IPS-18a (cell line): Measurements from ENCODE around the gene SIRT3.

Experiments
- H3K27ac ChIP-seq: one replicate; pipeline ENCODE4 v1.5.1; 2013; ENCODE audit warnings: low read length
- H3K27me3 ChIP-seq: one replicate; pipeline ENCODE4 v1.6.1; 2013; ENCODE audit warnings: mild to moderate bottlenecking, low read length; ENCODE audit not compliant: control insufficient read depth, insufficient read depth
- H3K36me3 ChIP-seq: one replicate; pipeline ENCODE4 v1.6.1; 2013; ENCODE audit warnings: low read depth, low read length; ENCODE audit not compliant: control insufficient read depth
- H3K4me1 ChIP-seq: one replicate; pipeline ENCODE4 v1.6.1; 2013; ENCODE audit warnings: low read depth, low read length; ENCODE audit not compliant: control insufficient read depth
- H3K4me3 ChIP-seq: one replicate; pipeline ENCODE4 v1.5.1; 2013; ENCODE audit warnings: low read length
- H3K9ac ChIP-seq: one replicate; pipeline ENCODE4 v1.6.1; 2013; ENCODE audit warnings: mild to moderate bottlenecking, low read length, moderate library complexity
- H3K9me3 ChIP-seq: one replicate; pipeline ENCODE4 v1.6.1; 2013; ENCODE audit warnings: low read depth, low read length; ENCODE audit not compliant: control insufficient read depth

The SIRT3 gene

DNA sequence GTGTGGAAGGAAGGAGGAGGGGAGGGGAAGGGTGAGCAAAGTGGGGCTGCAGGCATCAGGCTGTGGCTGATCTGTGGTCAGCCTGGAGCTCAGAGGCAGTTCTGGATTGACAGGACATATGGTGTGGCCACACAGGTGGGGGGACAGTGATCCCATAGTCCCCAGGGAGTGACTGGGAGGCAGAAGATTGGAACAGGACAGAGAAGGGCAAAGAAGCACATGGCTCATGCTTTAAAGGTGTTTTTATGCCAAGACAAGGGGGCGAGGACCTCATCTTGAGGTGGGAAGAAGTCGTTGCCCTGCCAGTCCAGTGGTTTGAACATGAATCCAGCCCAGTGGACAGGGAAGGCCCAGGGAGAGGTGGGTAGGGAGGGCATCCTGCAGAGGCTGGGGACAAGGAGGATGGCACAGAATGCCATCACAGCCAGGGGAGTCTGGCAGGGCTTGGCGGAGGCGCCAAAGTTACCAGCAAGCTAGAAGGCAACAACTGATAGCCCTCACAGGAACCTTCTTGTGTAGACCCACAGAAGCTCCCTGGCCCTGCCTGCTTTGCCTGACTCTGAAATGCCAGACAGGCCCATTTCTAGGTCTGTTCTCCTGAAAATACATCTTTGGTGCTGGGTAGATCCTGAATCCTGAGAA is 32.1 kb downstream of the SIRT3 start:
- Histone ChIP-seq H3K27ac (no peak overlapping the region), H3K36me3 (peaks cover 5% of the 10 kb centered on the region), H3K9ac (no peak overlapping the region), H3K9me3 (no peaks in the 10 kb centered on the region), H3K4me3 (no peak overlapping the region), H3K4me1 (no peaks in the 10 kb centered on the region), H3K27me3 (no peaks in the 10 kb centered on the region)

DNA sequence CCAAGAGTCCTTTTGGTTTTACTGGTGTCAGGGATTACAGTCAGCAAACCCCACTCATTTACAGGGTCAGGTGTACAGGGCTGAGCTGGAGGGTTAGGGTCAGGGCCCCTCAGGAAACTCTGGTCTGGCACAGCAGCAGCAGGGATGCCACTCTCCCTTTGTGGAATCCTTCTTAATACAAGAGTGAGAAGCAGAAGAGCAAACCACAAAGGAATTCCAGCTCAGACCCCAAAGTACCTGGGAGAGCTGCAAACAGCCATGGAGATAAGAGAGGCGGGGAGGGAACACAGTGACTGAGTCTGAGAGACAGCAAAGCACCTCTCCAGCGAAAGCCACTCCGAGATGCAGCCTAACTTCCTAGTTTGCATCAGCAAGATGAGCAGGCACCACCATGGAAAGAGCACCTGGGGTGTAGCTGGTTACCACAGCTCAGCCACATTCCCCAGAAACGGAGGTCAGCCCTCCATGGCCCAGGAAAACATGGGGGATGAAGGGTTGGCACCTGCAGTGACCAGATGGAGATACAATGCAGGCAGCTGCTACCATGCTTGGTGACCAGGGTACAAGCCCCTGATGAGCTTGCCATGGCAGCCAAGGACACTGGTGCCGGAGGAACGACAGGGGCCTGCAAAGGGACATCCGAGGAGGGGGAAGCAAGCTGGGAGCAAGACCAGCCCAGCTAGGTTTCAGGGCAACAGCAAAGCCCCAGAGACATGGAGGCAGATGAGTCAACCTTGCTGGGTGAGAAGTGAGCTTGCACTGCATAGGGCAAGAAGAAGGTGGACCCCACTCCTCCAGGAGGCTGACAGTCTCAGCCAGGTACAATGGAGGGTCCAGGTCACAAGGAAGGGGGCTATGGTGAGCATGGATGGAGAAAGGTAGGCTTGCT is 32.8 kb downstream of the SIRT3 start:
- H3K36me3 ChIP-seq = peaks cover 5% of the 10 kb centered on the region
- H3K27ac ChIP-seq = no peak overlapping the region

DNA sequence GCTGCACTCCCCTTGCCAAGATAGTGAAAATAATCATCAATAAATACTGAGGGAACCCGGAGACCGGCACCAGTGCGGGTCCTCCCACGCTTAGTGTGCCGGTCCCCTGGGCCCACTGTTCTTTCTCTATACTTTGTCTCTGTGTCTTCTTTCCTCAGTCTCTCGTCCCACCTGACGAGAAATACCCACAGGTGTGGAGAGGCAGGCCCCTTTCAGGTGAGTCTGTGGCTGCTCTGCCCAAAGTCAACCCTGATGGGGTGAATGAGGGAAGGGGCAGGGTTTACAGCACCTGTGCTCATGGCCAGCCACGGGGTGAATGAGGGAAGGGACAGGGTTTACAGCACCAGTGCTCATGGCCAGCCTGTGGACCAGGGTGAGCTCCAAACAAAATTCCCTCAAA is 33.7 kb downstream of the SIRT3 start:
- no peaks in the 10 kb centered on the region for H3K4me1 ChIP-seq
- H3K4me3 ChIP-seq = no peak overlapping the region
- no peak overlapping the region for H3K27ac ChIP-seq

More for the DNA sequence above, 32.8 kb downstream of the SIRT3 start:
- Histone ChIP-seq H3K4me1 (no peaks in the 10 kb centered on the region), H3K27me3 (no peaks in the 10 kb centered on the region), H3K9me3 (no peaks in the 10 kb centered on the region), H3K4me3 (no peak overlapping the region), H3K9ac (no peak overlapping the region)

DNA sequence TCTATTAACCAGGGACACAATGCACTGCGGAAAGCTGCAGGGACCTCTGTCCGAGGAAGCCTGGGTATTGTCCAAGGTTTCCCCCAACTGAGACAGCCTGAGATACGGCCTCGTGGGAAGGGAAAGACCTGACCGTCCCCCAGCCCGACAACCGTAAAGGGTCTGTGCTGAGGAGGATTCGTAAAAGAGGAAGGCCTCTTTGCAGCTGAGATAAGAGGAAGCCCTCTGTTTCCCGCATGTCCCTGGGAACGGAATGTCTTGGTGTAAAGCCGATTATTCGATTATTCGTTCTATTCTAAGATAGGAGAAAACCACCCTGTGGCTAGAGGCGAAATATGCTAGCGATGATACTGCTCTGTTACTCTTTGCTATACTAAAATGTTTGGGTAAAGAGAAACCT is 34.2 kb downstream of the SIRT3 start:
- Histone ChIP-seq H3K9me3 (no peaks in the 10 kb centered on the region), H3K27ac (no peak overlapping the region), H3K4me1 (no peaks in the 10 kb centered on the region), H3K27me3 (no peaks in the 10 kb centered on the region), H3K4me3 (no peak overlapping the region), H3K9ac (no peak overlapping the region), H3K36me3 (peaks cover 5% of the 10 kb centered on the region)

More for the DNA sequence above, 33.7 kb downstream of the SIRT3 start:
- H3K9me3 ChIP-seq = no peaks in the 10 kb centered on the region
- no peaks in the 10 kb centered on the region for H3K27me3 ChIP-seq
- no peak overlapping the region for H3K9ac ChIP-seq
- H3K36me3 ChIP-seq = peaks cover 5% of the 10 kb centered on the region

DNA sequence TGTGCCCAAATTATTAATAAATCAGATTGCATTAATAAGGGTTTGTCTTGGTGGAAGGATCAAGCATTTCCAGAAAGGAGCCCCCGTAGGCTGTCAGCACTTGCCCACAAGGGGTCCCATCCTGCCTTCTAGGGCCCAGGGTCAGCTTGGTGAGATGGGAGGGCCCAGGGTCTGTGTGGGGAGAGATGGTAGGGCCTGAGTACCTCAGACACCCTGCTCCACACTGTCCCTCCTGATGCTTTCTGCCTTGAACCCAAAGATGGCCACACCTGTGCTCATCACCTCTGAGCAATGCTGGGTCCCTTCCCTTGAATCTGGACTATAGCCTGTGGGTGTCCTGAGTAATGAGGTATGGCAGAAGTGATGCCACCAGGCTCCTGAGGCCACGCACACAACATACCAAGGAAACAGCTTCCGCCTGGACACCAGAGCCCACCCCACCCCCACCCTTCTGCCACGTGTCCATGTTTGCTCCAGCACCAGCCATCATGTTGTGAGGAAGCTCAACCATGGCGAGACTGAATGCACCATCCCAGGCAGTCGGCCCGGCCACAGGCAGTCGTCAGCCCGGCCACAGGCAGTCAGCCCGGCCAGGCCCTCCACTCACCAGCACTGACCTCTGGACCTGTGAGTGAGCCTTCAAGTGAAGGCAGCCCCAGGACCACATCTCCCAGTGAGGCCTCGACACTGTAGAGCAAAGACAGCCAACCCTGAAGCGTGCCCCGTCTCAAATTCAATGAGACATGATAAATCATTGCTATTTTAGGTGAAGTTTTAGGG is 35.7 kb downstream of the SIRT3 start:
- no peaks in the 10 kb centered on the region for H3K27me3 ChIP-seq
- no peak overlapping the region for H3K9ac ChIP-seq
- no peak overlapping the region for H3K4me3 ChIP-seq
- no peak overlapping the region for H3K27ac ChIP-seq
- no peaks in the 10 kb centered on the region for H3K4me1 ChIP-seq
- H3K9me3 ChIP-seq = no peaks in the 10 kb centered on the region
- H3K36me3 ChIP-seq = peaks cover 5% of the 10 kb centered on the region

DNA sequence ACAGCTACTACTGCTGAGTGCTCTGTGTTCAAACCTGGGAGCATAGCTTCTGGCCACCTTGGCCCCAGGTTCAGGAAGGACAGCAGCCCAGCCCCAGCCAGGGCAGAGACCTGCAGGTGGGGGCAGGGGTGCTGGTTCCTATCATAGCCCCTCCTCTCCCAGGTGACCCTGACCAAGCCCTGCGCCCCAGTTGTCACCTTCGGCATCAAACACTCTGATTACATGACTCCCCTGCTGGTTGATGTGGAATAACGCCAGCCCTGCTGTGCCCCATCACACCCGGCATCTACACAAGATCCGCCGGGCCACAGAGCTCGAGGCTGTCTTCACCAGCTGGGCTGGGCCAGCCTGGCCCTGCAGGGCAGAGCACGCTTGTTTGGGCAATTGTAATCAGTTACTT is 36.4 kb downstream of the SIRT3 start:
- Histone ChIP-seq H3K9me3 (no peaks in the 10 kb centered on the region), H3K4me3 (no peak overlapping the region), H3K9ac (no peak overlapping the region), H3K27me3 (no peaks in the 10 kb centered on the region), H3K27ac (no peak overlapping the region), H3K4me1 (no peaks in the 10 kb centered on the region), H3K36me3 (peaks cover 5% of the 10 kb centered on the region)

DNA sequence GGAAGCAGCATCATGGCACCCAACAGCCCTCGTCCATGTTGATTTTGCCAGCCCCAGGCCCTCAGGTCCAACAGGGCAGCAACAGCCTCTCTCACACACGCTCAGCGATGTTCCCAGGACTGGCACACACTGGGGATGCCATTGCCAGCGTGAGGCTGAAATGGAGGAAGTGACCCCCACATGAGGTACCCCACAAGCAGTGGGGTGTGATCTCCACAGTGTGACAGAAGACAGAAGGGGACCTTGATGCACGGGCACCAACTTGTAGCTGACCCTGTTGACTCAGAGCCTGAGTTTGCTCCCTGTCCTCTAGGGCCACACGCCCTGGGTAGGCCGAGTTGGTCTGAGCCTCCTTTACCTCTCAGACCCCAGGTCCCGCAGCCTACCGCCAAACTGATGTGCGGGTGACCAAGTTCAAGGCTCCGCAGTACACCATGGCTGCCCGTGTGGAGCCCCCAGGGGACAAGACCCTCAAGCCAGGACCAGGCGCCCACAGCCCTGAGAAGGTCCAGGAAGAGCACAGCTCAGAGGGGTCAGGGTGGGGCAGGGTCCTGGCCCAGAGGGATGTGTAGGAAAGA is 37.0 kb downstream of the SIRT3 start:
- H3K9ac ChIP-seq = no peak overlapping the region
- H3K27ac ChIP-seq = no peak overlapping the region
- no peak overlapping the region for H3K4me3 ChIP-seq
- no peaks in the 10 kb centered on the region for H3K4me1 ChIP-seq
- H3K27me3 ChIP-seq = no peaks in the 10 kb centered on the region
- H3K9me3 ChIP-seq = no peaks in the 10 kb centered on the region
- no peaks in the 10 kb centered on the region for H3K36me3 ChIP-seq

DNA sequence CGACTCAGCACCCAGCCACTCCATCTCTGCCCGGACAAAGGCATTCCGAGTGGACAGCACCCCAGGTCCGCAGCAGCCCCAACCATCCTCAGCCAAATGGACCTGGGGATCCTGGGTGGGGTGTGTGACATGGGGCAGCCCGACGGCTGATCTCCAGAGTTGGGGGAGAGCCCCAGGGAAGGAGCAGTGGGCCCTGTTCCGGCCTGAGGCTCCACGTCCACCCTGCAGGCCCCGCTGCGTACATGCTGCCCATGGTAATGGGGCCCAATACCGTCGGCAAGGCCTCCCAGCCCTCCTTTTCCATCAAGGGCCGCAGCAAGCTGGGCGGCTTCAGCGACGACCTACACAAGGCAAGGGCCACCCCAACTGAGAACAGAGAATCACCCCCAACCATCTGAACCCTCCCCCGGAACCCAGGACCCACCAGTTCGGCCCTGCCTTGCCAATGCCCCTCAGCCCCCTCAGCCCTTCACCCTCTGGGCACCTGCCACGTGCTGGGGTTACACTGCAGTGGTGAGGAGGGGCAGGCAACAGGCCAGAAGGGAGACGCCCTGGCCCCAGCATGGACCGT is 37.8 kb downstream of the SIRT3 start:
- H3K27me3 ChIP-seq = no peaks in the 10 kb centered on the region
- no peak overlapping the region for H3K4me3 ChIP-seq
- H3K27ac ChIP-seq = no peak overlapping the region
- H3K9me3 ChIP-seq = no peaks in the 10 kb centered on the region
- no peaks in the 10 kb centered on the region for H3K4me1 ChIP-seq
- H3K9ac ChIP-seq = no peak overlapping the region
- no peaks in the 10 kb centered on the region for H3K36me3 ChIP-seq

DNA sequence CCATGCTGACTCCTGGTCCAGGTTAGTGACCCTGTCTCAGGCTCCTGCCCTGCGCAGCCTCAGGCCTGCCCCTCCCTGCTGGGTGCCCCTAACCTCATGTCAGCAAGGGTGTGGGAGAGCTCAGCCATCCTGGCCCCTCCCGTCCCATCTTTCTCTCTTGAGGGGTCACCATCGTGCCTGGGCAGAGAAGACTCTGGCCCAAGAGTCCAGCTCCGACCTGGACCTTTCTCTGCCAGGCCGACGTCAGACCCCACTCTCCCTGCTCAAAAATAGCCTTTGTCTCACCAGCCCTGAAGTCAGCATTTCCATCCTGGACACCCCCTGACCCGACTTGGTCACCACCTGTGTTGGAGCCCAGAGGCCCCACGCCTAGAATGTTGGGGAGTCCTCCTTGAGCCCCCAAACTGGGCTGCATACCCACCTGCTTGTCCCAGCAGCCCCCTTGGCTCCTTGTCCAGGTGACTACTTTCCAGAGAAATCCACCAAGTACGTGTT is 38.4 kb downstream of the SIRT3 start:
- no peaks in the 10 kb centered on the region for H3K36me3 ChIP-seq
- H3K9me3 ChIP-seq = no peaks in the 10 kb centered on the region
- H3K27ac ChIP-seq = no peak overlapping the region
- no peak overlapping the region for H3K4me3 ChIP-seq
- H3K4me1 ChIP-seq = no peaks in the 10 kb centered on the region
- H3K9ac ChIP-seq = no peak overlapping the region
- H3K27me3 ChIP-seq = no peaks in the 10 kb centered on the region

DNA sequence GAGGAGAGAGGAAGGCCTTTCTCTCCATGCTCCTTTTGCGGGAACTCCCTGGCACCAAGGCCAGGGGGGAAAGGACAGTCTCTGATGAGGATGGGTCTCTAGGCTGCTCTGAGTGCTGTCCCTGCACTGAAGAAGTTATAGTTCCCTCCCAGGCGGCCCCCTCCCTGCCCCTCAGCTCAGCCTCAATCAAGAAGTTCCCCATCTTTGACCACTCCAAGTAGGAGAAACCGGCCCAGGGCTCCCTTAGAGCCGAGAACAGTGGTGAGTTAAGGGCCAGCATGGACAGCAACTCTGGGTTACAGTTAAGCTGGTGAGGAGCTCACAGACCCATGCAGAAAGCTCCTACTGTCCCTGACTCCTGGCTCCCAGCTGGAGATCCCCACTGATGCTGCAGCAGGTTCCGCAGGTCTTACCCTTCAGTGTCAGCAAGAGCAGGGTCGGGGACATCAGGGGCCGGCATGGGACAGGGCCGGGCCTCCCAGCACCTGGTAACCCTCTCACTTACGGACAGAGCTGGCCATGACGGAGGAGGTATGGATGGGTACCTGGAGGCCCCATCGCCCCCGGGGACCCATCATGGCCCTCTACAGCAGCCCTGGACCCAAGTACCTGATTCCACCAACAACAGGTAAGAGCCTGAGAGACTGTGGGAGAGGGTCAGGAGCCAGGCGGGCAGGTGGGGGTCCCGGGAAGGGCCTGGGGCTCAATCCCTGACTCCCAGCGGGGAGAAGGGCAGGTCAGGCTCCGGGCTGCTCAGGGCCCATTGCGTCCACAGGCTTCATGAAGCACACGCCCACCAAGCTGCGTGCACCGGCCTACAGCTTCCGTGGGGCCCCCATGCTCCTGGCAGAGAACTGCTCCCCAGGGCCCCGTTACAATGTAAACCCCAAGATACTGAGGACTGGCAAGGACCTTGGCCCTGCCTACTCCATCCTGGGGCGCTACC is 39.1 kb downstream of the SIRT3 start:
- H3K9me3 ChIP-seq = no peaks in the 10 kb centered on the region
- no peaks in the 10 kb centered on the region for H3K27me3 ChIP-seq
- H3K36me3 ChIP-seq = no peaks in the 10 kb centered on the region
- H3K4me3 ChIP-seq = no peak overlapping the region
- no peaks in the 10 kb centered on the region for H3K4me1 ChIP-seq
- H3K9ac ChIP-seq = no peak overlapping the region
- no peak overlapping the region for H3K27ac ChIP-seq
